Measurements from ENCODE around the gene RRM2.

- TF ChIP-seq CTCF (IDR thresholded peaks at IDR 0.05) (no peak), POLR2A (IDR thresholded peaks at IDR 0.05) (no peak), POLR2AphosphoS5 (IDR thresholded peaks at IDR 0.05) (no peak)
Observed at GRCh38 chr2:10157293-10157692, 34.8 kb downstream of the RRM2 start.

Measured in upper lobe of left lung (tissue), 4 donors.